DOHH2 (cell line): ENCODE data around the gene SPATA2.
"Not testable (repeated sequence)": the region's sequence is repeated elsewhere in the genome, so short reads cannot be mapped to it uniquely, and the experiment has no call there.

Source experiments
- H3F3A ChIP-seq: fragments of 200-600 bp; sonication (generic), shearing (Covaris generic); 2 replicates; pipeline ENCODE4 v1.6.0; 2016; ENCODE audit warnings: antibody characterized with exemption, mild to moderate bottlenecking; ENCODE audit not compliant: control insufficient read depth, insufficient read depth
- H3K27ac ChIP-seq: fragments of 200-600 bp; sonication (generic); 2 replicates; pipeline ENCODE4 v1.5.1; 2014; ENCODE audit warnings: low read depth, mild to moderate bottlenecking, low read length, moderate library complexity
- H3K27me3 ChIP-seq: fragments of 200-600 bp; sonication (generic); 2 replicates; pipeline ENCODE4 v1.6.1; 2014; ENCODE audit warnings: mild to moderate bottlenecking, low read length, mixed read lengths; ENCODE audit not compliant: control insufficient read depth
- H3K36me3 ChIP-seq: fragments of 200-600 bp; sonication (generic); 2 replicates; pipeline ENCODE4 v1.6.1; 2014; ENCODE audit warnings: mild to moderate bottlenecking, low read length, moderate library complexity, mixed read lengths; ENCODE audit not compliant: control insufficient read depth
- H3K4me1 ChIP-seq: fragments of 200-600 bp; sonication (generic); 2 replicates; pipeline ENCODE4 v1.6.1; 2014; ENCODE audit warnings: mild to moderate bottlenecking, low read length, mixed read lengths; ENCODE audit not compliant: control insufficient read depth
- H3K4me2 ChIP-seq: fragments of 200-600 bp; sonication (generic); 2 replicates; pipeline ENCODE4 v1.6.0; 2014; ENCODE audit warnings: mild to moderate bottlenecking, low read length, moderate library complexity
- H3K4me3 ChIP-seq: fragments of 200-600 bp; sonication (generic); 2 replicates; pipeline ENCODE4 v1.5.1; 2014; ENCODE audit warnings: mild to moderate bottlenecking, low read length, mixed read lengths
- H3K79me2 ChIP-seq: fragments of 200-600 bp; sonication (generic); 2 replicates; pipeline ENCODE4 v1.6.1; 2014; ENCODE audit warnings: mild to moderate bottlenecking, low read length, mixed read lengths; ENCODE audit not compliant: control insufficient read depth
- H3K9me2 ChIP-seq: fragments of 200-600 bp; sonication (generic); replicated peaks from 2 replicates; pipeline ENCODE4 v1.6.1; 2014; ENCODE audit warnings: mild to moderate bottlenecking, low read length, mixed read lengths; ENCODE audit not compliant: control insufficient read depth
- H3K9me3 ChIP-seq: fragments of 200-600 bp; sonication (generic); 2 replicates; pipeline ENCODE4 v1.6.1; 2014; ENCODE audit warnings: antibody characterized with exemption, low read length, mixed read lengths; ENCODE audit not compliant: control insufficient read depth, insufficient read depth
- H4K20me1 ChIP-seq: fragments of 200-600 bp; sonication (generic); 2 replicates; pipeline ENCODE4 v1.6.0; 2014; ENCODE audit warnings: low read depth, mild to moderate bottlenecking, antibody characterized with exemption, low read length, moderate library complexity; ENCODE audit not compliant: control insufficient read depth, insufficient read depth
- CTCF ChIP-seq: fragments of 200-600 bp; sonication (generic); IDR thresholded peaks from one replicate; pipeline ENCODE4 v1.5.1; 2014; ENCODE audit warnings: antibody characterized with exemption, mild to moderate bottlenecking, low read depth, low read length; ENCODE audit not compliant: poor library complexity, severe bottlenecking
- EZH2phosphoT487 ChIP-seq: fragments of 200-600 bp; sonication (generic); IDR thresholded peaks from 2 replicates; pipeline ENCODE4 v1.6.1; 2017; ENCODE audit warnings: borderline replicate concordance, mild to moderate bottlenecking, antibody characterized with exemption, low read length, moderate library complexity, mixed read lengths

Gene SPATA2

GRCh38 chr20:49901588-49901987, 13.7 kb downstream of the SPATA2 start:
- H4K20me1 ChIP-seq, result no peaks in the 10 kb centered on the region
- H3K9me2 ChIP-seq, result no peaks in the 10 kb centered on the region
- no peak overlapping the region for H3K27ac ChIP-seq
- H3K4me3 ChIP-seq, result no peak overlapping the region
- H3K79me2 ChIP-seq, result no peaks in the 10 kb centered on the region
- H3F3A ChIP-seq, result no peaks in the 10 kb centered on the region
- H3K36me3 ChIP-seq, result peaks cover 23% of the 10 kb centered on the region
- H3K4me2 ChIP-seq, result no peak overlapping the region
- no peaks in the 10 kb centered on the region for H3K27me3 ChIP-seq
- no peaks in the 10 kb centered on the region for H3K9me3 ChIP-seq
- no peaks in the 10 kb centered on the region for H3K4me1 ChIP-seq
- no peak for TF ChIP-seq EZH2phosphoT487
- no peak for TF ChIP-seq CTCF

GRCh38 chr20:49899541-49900383, 15.6 kb downstream of the SPATA2 start:
- Histone ChIP-seq H3F3A (no peaks in the 10 kb centered on the region), H3K9me2 (no peaks in the 10 kb centered on the region), H3K4me1 (no peaks in the 10 kb centered on the region), H3K79me2 (no peaks in the 10 kb centered on the region), H3K9me3 (no peaks in the 10 kb centered on the region), H3K4me2 (no peak overlapping the region), H3K27ac (no peak overlapping the region), H4K20me1 (no peaks in the 10 kb centered on the region), H3K4me3 (no peak overlapping the region), H3K27me3 (no peaks in the 10 kb centered on the region), H3K36me3 (peaks cover 5% of the 10 kb centered on the region)
- TF ChIP-seq CTCF, result no peak
- TF ChIP-seq EZH2phosphoT487, result no peak

GRCh38 chr20:49896204-49896603, 19.1 kb downstream of the SPATA2 start:
- no peaks in the 10 kb centered on the region for H3K27me3 ChIP-seq
- no peak for TF ChIP-seq EZH2phosphoT487
- TF ChIP-seq CTCF, result no peak
- no peaks in the 10 kb centered on the region for H4K20me1 ChIP-seq
- H3K4me3 ChIP-seq, result no peak overlapping the region
- H3K36me3 ChIP-seq, result no peaks in the 10 kb centered on the region
- H3K9me3 ChIP-seq, result no peaks in the 10 kb centered on the region
- no peaks in the 10 kb centered on the region for H3K9me2 ChIP-seq
- no peak overlapping the region for H3K4me2 ChIP-seq
- peaks cover 6% of the 10 kb centered on the region for H3K4me1 ChIP-seq
- H3K27ac ChIP-seq, result no peak overlapping the region
- H3F3A ChIP-seq, result peaks cover 3% of the 10 kb centered on the region; the same call in 1 of the 2 replicates
- H3K79me2 ChIP-seq, result no peaks in the 10 kb centered on the region

GRCh38 chr20:49895474-49896093, 19.7 kb downstream of the SPATA2 start:
- H3K27ac ChIP-seq, H3K27me3 ChIP-seq, H3K4me1 ChIP-seq, H3K9me3 ChIP-seq, H3F3A ChIP-seq, H3K79me2 ChIP-seq, H3K9me2 ChIP-seq, H3K4me2 ChIP-seq, H3K36me3 ChIP-seq, H3K4me3 ChIP-seq, H4K20me1 ChIP-seq: not testable (repeated sequence)
